Right cardiac atrium (tissue), 5 donors: Measurements from ENCODE around the gene HACD1. TPM values are rescaled to one million over a fixed set of nuclear protein-coding genes. Genes with fewer than 3 reads are reported as not detected.

Experiments used
- polyA plus RNA-seq: library from polyadenylated mRNA; stranded (reverse); fragments of 200-250 nt; gene quantifications from one replicate; pipeline ENCODE4 v1.2.3, GENCODE V29; 2013
- total RNA-seq, 4 donors: library from RNA; stranded (reverse); fragmentation: NEBNext Ultra II Directional; extraction: Animal tissue kit (Norgen Biotek cat#: 25700); gene quantifications; one replicate each; pipeline ENCODE4 v1.2.1, GENCODE V29; 2021
- donor health status: healthy with polysubstance abuse.
- donor health status: DM: no; HTN: yes; CAD: no.
- donor health status: DM: no; HTN: no; CAD: no.
- donor health status: DM: no; HTN: yes; CAD: no; lungs with severe emphysema.
- donor health status: DM: yes; HTN: yes; CAD: no.

The HACD1 gene
- total and polyA plus RNA-seq, 5 donors: 107 to 165 (median 157) TPM

Other genes starting within 250 kb of the HACD1 start
- gene ST8SIA6, start 162.8 kb downstream of the HACD1 start, total RNA-seq: 10 to 100 TPM in 3 of 4 donors, 1 to 10 TPM in 1; 9.2 to 20.0 (median 15.0) TPM
- gene ST8SIA6, start 162.8 kb downstream of the HACD1 start, polyA plus RNA-seq: 1.7 TPM
- 10 to 100 TPM; 25.2 to 37.9 (median 35.5) TPM for gene STAM, start 26.8 kb upstream of the HACD1 start, total RNA-seq
- gene STAM, start 26.8 kb upstream of the HACD1 start, polyA plus RNA-seq: 16.8 TPM
- gene TMEM236, start 134.8 kb upstream of the HACD1 start, total RNA-seq: 1 to 10 TPM in 1 of 4 donors, under 1 TPM in 3; 0.59 to 1.0 (median 0.73) TPM
- gene TMEM236, start 134.8 kb upstream of the HACD1 start, polyA plus RNA-seq: 0.27 TPM
- gene MRC1, start 192.0 kb upstream of the HACD1 start, total RNA-seq: 10 to 100 TPM; 24.4 to 51.8 (median 41.4) TPM
- gene MRC1, start 192.0 kb upstream of the HACD1 start, polyA plus RNA-seq: 4.4 TPM